HEK293T (cell line): ENCODE data around the gene AEBP1.

ENCODE experiments used
- CTCF ChIA-PET: fragments of 350-600 bp; formaldehyde crosslinking; extraction: SDS; loops from one replicate; lab custom pipeline; 2021; ENCODE audit warnings: antibody characterized with exemption, inconsistent platforms; lab: Yijun Ruan, JAX
- POLR2A ChIA-PET: fragments of 350-600 bp; formaldehyde crosslinking; extraction: SDS; loops from one replicate; lab custom pipeline; 2020; ENCODE audit warnings: antibody characterized with exemption, inconsistent platforms; lab: Yijun Ruan, JAX
- DNase-seq: peaks from one replicate; pipeline ENCODE4 v3.0.0; 2012; ENCODE audit warnings: mixed read lengths; ENCODE audit errors: extremely low spot score
- ARNT ChIP-seq: fragments of 450-650 bp; IDR thresholded peaks from 2 replicates; pipeline ENCODE4 v1.6.1; 2017; ENCODE audit warnings: mild to moderate bottlenecking
- BHLHE40 ChIP-seq: fragments of 450-650 bp; IDR thresholded peaks from 2 replicates; pipeline ENCODE4 v1.6.1; 2016; ENCODE audit warnings: mild to moderate bottlenecking, moderate library complexity, borderline replicate concordance
- CTBP1 ChIP-seq: fragments of 450-650 bp; IDR thresholded peaks from 2 replicates; pipeline ENCODE4 v1.6.1; 2016; ENCODE audit warnings: borderline replicate concordance
- ELF4 ChIP-seq: fragments of 450-650 bp; IDR thresholded peaks from 2 replicates; pipeline ENCODE4 v1.6.1; 2017; ENCODE audit warnings: antibody characterized with exemption
- FOXA1 ChIP-seq: fragments of 450-650 bp; IDR thresholded peaks from 2 replicates; pipeline ENCODE4 v1.6.1; 2016; ENCODE audit warnings: mild to moderate bottlenecking
- FOXK2 ChIP-seq: fragments of 450-650 bp; IDR thresholded peaks from 2 replicates; pipeline ENCODE4 v1.6.1; 2016; ENCODE audit warnings: mild to moderate bottlenecking
- FOXM1 ChIP-seq: fragments of 450-650 bp; IDR thresholded peaks from 2 replicates; pipeline ENCODE4 v1.6.1; 2017; ENCODE audit warnings: mild to moderate bottlenecking, borderline replicate concordance
- HDGF ChIP-seq: fragments of 450-650 bp; IDR thresholded peaks from 2 replicates; pipeline ENCODE4 v1.6.1; 2017; ENCODE audit warnings: antibody characterized with exemption, borderline replicate concordance
- L3MBTL2 ChIP-seq: fragments of 450-650 bp; conservative IDR thresholded peaks from 2 replicates; pipeline ENCODE4 v1.6.1; 2016; ENCODE audit warnings: mild to moderate bottlenecking
- LEF1 ChIP-seq: fragments of 450-650 bp; IDR thresholded peaks from 2 replicates; pipeline ENCODE4 v1.6.1; 2017; ENCODE audit warnings: mild to moderate bottlenecking, borderline replicate concordance
- NFRKB ChIP-seq: fragments of 450-650 bp; IDR thresholded peaks from 2 replicates; pipeline ENCODE4 v1.6.1; 2016; ENCODE audit warnings: mild to moderate bottlenecking, moderate library complexity
- SP1 ChIP-seq: fragments of 450-650 bp; IDR thresholded peaks from 2 replicates; pipeline ENCODE4 v1.6.1; 2017
- SUZ12 ChIP-seq: fragments of 450-650 bp; IDR thresholded peaks from 2 replicates; pipeline ENCODE4 v1.6.1; 2016; ENCODE audit warnings: mild to moderate bottlenecking
- TARDBP ChIP-seq: fragments of 450-650 bp; IDR thresholded peaks from 2 replicates; pipeline ENCODE4 v1.6.1; 2016
- ZNF384 ChIP-seq: fragments of 450-650 bp; IDR thresholded peaks from 2 replicates; pipeline ENCODE4 v1.6.1; 2016
- TF ChIP-seq, protein P1 (sequence below): fragments of 450-650 bp; IDR thresholded peaks from 2 replicates; pipeline ENCODE4 v1.6.1; 2016

Gene AEBP1

GRCh38 chr7:44158096-44158872, 54.1 kb downstream of the AEBP1 start:
- TF ChIP-seq BHLHE40: no peak
- no peak for TF ChIP-seq CTBP1
- no peak for TF ChIP-seq ZNF384
- TF ChIP-seq TARDBP: no peak
- TF ChIP-seq NFRKB: no peak
- no peak for TF ChIP-seq ARNT
- TF ChIP-seq LEF1: no peak
- TF ChIP-seq, protein P1, sequence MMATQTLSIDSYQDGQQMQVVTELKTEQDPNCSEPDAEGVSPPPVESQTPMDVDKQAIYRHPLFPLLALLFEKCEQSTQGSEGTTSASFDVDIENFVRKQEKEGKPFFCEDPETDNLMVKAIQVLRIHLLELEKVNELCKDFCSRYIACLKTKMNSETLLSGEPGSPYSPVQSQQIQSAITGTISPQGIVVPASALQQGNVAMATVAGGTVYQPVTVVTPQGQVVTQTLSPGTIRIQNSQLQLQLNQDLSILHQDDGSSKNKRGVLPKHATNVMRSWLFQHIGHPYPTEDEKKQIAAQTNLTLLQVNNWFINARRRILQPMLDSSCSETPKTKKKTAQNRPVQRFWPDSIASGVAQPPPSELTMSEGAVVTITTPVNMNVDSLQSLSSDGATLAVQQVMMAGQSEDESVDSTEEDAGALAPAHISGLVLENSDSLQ: no peak
- TF ChIP-seq FOXA1: no peak
- TF ChIP-seq SUZ12: no peak
- TF ChIP-seq ELF4: no peak
- no peak for TF ChIP-seq FOXM1
- TF ChIP-seq SP1: no peak
- TF ChIP-seq HDGF: no peak
- ChIA-PET CTCF (no interaction called here), POLR2A (no interaction called here)
- no peak for DNase-seq

DNA sequence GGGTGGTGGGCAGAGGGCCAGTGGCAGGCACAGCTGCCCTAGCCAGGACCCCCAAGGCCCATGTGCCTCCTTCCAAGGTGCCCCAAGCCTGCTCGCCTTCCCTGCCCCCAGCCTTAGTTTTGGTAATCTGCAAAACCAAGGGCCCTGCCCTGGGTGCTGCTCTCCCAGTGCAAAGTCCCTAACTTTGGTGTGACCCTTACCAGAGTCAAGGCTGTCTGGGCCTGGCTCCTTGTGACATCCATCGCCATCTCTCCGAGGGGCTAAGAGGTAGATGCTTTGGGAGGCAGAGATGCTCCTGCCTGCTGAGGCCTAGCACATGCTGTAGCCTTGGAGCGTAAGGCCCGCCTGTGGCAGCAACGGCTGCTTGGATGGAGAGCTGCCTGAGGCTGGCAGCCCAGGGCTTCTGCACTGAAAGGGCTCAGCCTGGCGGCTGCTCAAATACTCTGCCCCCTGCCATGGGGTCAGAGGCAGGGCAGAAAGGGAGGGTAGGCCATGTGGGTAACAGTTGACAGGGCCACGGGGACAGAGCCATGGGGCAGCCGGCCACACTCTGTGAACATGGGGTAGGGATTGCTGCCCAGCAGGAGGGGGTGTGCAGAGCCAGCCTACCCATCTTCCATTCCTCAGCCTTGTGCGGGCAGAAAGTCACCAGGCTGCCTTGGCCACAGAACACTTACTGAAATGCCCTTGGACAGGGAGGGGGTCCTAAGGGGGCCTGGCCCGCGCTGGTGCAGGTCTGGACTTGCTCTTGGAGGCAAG, 54.9 kb downstream of the AEBP1 start:
- ChIA-PET CTCF (no interaction called here), POLR2A (no interaction called here)
- no peak for DNase-seq
- TF ChIP-seq CTBP1 (no peak), HDGF (no peak), TARDBP (no peak), FOXK2 (no peak), BHLHE40 (no peak), ZNF384 (no peak)
- TF ChIP-seq, protein P1: no peak

GRCh38 chr7:44159824-44160630, 55.9 kb downstream of the AEBP1 start:
- ChIA-PET POLR2A (no interaction called here), CTCF (no interaction called here)
- no peak for DNase-seq
- no peak for TF ChIP-seq ELF4
- TF ChIP-seq SUZ12: no peak
- no peak for TF ChIP-seq FOXK2
- no peak for TF ChIP-seq FOXM1
- no peak for TF ChIP-seq SP1
- TF ChIP-seq CTBP1: no peak
- TF ChIP-seq LEF1: no peak
- no peak for TF ChIP-seq L3MBTL2
- TF ChIP-seq NFRKB: no peak
- TF ChIP-seq, protein P1: no peak
- no peak for TF ChIP-seq ARNT
- no peak for TF ChIP-seq ZNF384
- TF ChIP-seq BHLHE40: no peak
- TF ChIP-seq HDGF: no peak
- TF ChIP-seq FOXA1: no peak
- no peak for TF ChIP-seq TARDBP

DNA sequence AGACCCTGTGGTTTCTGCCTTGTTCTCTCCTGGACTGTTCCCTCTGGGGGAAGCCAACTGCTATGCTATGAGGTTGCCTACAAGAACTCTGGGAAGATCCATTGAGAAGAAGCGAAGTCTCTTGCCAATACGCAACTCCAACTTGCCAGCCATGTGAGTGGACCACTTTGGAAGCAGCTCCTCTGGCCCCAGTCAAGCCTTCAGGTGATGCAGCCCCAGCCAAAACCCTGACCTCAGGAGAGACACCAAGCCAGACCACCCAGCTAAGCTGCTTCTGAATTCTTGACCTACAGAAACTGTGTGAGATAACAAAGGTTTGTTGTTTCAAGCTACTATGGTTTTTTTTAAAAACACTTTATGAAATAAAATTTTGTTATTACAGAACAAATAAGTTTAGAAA, 57.2 kb downstream of the AEBP1 start:
- CTCF ChIA-PET: no interaction called here
- POLR2A ChIA-PET: no interaction called here
- no peak for DNase-seq
- TF ChIP-seq SP1 (no peak), SUZ12 (no peak), ZNF384 (no peak), TARDBP (no peak), HDGF (no peak), L3MBTL2 (no peak), ELF4 (no peak)

- TF ChIP-seq SP1 (no peak), TARDBP (no peak), BHLHE40 (no peak), L3MBTL2 (no peak), ZNF384 (no peak), FOXA1 (no peak), LEF1 (no peak), SUZ12 (no peak), FOXM1 (no peak), NFRKB (no peak), HDGF (no peak), ELF4 (no peak)
- TF ChIP-seq, protein P1: no peak
- no peak for DNase-seq
- ChIA-PET POLR2A (no interaction called here), CTCF (no interaction called here)
Observed at GRCh38 chr7:44162179-44162578, 58.0 kb downstream of the AEBP1 start.
